COLO668 (cell line): ENCODE data around the gene UGT1A6.
"Not testable (repeated sequence)": the region's sequence is repeated elsewhere in the genome, so short reads cannot be mapped to it uniquely, and the experiment has no call there.

ENCODE experiments used
- DNase-seq: peaks from one replicate; lab custom pipeline; 2025; ENCODE audit not compliant: unreplicated experiment; lab: John Stamatoyannopoulos, UW

UGT1A6 gene

DNA sequence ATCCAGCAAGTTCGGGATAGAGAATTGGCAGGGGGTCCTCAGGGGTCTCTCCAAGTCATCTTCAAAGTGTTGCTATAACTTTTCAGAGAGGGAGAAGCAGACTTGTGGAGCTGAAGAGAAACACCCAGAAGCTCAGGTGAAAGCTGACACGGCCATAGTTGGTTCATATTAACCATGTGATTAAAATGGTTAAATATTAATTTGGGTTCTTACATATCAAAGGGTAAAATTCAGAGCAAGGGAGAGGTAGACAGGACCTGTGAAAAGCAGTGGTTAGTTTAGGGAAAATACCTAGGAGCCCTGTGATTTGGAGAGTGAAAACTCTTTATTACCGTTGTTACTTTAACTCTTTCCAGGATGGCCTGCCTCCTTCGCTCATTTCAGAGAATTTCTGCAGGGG, at the start of gene UGT1A6:
UGT1A6 (plus strand) TSS at position 243 of the 400 bp plus-strand sequence; CDS start at position 358, 115 bp downstream.
- no peak for DNase-seq

DNA sequence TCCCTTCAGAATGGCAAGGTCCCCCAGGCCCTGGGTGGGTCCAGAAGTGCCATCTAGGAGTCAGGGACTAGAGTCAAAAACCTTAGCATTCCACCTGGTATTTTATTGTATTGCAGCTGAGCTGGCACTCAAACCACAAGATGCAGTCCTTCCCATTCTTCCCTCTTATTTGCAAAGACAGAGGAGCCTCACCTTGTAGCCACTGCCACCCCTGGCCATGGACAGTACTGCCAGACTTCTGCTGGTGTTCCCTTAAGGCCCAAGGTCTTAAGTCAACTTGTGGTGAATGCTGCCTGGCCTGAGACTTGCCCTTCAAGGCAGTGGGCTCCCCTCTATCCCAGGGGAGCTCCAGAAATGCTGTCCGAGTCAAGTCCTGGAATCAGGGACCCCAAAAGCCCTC, 49.6 kb upstream of the UGT1A6 start:
- no peak for DNase-seq

DNA sequence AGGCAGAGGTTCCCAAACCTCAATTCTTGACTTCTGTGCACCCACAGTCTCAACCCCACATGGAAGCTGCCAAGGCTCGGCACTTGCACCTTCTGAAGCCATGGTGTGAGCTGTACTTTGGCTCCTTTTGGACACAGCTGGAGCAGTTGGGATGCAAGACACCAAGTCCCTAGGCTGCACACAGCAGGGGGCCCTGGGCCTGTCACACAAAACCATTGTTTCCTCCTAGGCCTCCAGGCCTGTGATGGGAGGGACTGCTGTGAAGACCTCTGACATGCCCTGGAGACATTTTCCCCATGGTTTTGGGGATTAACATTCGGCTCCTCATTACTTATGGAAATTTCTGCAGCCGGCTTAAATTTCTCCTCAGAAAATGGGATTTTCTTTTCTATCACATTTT, 46.7 kb upstream of the UGT1A6 start:
- DNase-seq = not testable (repeated sequence)

DNA sequence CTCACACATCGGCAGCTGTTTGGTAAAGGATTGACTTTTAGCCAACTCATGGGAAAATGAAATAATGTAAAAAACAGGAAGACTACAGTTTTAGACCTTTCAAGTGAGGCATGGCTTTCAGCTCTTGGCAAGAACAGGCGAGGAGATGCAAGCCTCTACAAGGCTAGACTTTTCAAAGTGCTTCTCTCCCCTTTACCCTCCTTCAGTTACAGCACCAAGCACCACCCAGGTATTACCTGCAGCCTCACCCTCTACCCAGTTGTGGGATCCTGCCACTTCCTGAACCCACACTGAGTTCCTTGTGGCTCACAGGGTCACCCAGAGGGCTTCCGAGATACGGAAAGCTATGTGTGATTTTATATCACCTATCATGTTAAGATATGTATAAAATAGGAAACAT, 41.7 kb upstream of the UGT1A6 start:
- no peak for DNase-seq

DNA sequence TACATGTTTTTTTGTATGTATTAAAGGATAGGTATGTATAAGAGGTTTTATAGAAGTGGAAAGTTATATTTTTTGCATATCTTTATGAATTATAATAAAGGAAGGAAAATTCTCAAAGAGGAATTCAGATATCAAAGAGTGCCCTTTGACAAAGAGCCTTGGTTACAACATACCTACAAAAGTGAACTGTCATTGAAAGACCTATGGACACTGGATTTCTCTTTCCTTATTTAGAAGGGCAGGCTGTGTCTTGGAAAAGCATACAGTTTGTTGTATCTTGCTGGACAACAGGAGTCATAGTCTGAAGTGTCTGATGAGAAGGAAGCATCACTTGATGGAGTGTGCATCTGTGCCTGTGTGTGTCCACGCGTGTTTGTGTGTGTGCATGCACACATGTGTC, 41.3 kb upstream of the UGT1A6 start:
- DNase-seq = no peak

DNA sequence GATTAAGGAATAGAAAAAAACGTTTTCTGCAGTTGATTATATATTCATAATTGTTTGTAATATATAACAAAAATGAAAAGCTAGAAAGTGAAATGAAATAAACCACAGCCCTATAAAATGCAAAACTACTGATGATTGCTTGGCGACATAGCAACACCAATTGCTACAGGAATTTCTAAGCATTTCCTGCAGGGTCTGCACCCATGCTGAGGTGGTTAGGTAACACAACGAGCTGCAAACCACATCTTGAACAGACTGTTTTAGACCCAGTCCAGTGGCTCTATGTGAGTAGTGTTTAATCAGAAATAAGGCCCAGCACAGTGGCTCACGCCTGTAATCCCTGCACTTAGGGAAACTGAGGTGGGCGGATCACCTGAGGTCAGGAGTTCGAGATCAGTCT, 38.2 kb upstream of the UGT1A6 start:
- no peak for DNase-seq

DNA sequence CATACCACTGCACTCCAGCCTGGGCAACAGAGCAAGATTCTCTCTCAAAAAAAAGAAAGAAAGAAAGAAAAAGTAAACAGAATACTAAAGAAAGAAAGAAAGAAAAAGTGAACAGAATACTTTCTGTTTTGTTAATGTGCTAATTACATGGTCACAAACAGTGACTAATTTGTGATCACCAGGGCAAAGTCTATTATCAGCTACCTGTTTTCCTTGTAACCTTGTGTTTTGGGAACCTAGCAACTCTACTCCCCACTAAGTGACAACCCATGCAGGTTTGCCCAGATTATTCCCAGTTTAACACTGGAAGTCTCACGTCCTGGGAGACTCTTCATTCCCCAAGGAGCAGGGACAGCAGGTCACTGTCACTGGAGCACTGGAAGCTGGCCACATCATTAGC, 37.6 kb upstream of the UGT1A6 start:
- no peak for DNase-seq

DNA sequence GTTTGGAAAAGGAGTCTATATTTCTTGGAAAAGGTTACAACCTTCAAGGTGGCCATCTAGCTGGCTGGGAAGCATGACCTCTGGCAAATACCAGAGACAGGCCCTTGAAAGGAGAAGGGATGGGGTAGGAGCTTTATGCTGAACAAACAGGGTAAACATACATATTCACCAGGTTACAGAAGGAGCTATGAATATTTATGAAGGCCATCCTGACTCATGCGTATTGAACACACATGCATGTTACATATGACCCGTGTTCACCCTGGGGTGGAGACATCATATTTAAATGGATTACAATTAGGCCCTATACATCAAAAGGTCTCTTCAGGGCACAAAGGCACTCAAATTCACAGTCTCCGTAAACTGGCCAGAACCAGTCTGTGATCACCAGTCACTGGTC, 36.7 kb upstream of the UGT1A6 start:
- DNase-seq = not testable (repeated sequence)

DNA sequence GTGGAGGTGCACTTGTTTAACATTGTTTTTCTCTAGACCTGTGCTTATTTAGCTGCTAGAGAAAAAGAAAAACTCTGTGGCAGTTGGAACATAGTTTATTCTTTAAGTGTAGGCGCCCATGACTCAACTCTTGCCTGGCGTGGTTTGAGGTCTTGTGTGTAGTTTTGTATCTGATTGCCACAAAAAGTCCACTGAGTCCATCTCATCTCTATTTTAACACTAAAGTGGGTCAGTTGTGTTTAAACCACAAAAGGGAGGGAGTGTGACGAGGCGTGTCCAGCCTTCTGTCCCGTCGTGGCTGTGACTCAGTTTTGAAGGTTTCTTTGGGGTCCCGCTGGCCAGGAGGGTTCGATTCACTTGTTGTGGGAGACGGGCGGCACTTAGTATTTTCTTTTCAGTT, 36.2 kb upstream of the UGT1A6 start:
- DNase-seq = no peak

DNA sequence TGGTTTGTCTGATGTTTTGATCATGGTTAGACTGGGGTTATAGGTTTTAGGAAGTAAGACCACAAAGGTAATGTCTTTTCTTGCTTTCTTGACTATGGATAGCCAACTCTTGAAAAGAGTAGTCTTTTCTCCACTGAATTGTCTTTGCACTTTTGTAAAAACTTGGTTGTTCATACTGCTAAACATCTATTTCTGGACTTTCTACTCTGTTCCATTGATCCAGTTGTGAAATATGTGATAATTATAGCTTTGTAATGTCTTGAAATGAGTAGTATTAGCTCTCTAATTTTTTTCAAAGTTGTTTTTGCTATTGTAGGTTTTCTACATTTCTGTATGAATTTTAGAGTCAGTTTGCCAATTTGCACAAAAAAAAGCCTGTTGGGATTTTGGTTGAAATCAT, 34.1 kb upstream of the UGT1A6 start:
- DNase-seq = no peak

DNA sequence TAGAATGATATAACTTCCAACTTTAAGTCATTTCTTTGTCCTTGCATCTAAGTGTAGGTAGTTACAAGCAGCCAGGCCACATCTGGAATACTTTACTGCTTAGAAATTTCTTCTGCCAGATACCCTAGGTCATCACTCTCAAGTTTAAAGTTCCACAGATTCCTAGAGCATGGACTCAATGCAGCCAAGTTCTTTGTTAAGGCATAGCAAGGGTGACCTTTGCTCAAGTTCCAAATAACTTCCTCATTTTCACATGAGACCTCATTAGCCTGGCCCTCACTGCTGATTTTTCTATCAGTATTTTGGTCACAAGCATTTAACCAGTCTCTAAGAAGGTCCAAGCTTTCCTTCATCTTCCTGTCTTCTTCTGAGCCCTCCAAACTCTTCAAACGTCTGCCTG, 28.8 kb upstream of the UGT1A6 start:
- DNase-seq = no peak

DNA sequence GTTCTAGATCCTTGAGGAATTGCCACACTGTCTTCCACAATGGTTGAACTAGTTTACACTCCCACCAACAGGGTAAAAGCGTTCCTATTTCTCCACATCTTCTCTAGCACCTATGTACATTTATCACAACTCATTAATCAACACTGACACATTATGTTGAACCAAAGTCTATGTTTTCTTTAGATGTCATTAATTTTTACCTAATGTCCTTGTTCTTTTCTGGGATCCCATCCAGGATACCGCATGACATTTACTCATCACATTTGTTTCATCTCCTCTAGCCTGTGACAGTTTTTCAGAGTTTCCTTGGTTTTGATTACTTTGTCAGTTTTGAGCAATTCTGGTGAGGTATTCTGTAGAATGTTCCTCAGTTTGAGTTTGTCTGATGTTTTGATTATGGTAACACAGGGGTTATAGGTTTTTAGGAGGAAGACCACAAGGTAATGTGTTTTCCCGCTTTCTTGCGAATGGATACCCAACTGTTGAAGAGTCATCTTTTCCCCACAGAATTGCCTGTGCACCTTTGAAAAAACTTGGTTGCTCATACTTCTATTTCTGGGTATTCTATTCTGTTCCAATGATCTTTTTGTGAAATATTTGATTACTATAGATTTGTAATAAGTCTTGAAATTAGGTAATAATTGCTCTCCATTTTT, 24.0 kb upstream of the UGT1A6 start:
- no peak for DNase-seq

DNA sequence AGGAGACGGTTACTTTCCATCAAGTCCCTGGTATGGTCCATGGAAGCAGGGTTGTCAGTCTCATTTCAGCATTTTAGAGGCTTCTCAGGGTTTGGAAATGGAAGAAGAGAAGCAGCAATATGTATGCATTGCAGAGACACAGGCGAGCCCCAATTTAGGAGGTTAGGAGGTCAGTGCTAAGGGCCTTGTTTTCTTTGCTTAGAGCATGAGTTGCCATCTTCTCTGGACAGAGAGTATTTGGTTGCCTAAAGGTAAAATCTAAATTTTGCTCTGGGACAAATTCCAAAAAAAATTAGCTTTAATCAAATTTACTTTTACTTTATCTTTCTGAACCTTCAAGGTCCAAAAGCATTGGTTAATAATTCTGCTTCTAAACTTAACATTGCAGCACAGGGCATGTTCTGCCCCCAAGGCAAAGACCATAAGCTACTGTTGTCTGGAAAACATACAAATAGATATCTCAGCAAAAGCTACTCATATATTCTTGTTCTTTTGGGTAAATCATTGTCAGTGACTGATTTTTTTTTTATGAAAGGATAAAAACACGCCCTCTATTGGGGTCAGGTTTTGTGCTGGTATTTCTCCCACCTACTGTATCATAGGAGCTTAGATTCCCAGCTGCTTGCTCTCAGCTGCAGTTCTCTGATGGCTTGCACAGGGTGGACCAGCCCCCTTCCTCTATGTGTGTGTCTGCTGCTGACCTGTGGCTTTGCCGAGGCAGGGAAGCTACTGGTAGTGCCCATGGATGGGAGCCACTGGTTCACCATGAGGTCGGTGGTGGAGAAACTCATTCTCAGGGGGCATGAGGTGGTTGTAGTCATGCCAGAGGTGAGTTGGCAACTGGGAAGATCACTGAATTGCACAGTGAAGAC, 21.2 kb upstream of the UGT1A6 start, which contains the start of gene UGT1A9:
UGT1A9 (plus strand) TSS at position 609 of the 872 bp plus-strand sequence; CDS start at position 646, 37 bp downstream.
- no peak for DNase-seq

DNA sequence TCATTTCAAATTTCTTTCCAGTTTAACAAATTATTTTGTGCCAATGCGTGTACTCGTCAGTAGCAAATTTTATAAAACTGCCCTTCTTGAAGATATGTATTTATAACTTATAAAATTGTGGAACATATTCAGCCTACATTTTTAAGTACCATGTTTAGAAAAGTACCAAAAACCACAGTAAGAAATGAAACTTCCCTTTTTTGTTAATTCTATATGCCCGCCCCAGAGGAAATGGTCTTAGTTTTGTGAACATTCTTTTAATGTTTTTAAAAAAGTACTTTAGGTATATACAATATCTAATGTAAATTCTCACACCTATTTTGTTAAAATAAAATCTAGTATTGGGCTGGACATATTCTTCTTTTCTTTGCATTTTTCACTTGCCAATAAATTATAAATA, 19.8 kb upstream of the UGT1A6 start:
- DNase-seq = no peak

DNA sequence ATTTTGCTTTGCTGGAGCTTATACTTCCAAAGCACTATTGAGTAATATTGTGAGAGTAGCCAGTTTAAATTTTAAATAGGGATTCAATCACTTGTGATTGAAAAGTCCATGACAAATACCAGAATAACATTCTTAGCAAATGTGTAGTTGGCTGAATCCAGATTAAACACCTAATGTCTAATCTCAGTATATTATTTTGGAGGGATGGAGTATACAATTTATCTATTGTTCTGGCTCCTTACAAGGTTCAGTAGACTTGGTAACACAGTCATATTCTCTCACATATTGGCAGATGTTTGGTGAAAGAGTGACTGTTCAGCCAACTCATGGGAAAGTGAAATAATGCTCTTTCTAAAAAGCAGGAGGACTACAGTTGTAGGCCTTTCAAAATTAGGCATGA, 18.8 kb upstream of the UGT1A6 start:
- DNase-seq = no peak

DNA sequence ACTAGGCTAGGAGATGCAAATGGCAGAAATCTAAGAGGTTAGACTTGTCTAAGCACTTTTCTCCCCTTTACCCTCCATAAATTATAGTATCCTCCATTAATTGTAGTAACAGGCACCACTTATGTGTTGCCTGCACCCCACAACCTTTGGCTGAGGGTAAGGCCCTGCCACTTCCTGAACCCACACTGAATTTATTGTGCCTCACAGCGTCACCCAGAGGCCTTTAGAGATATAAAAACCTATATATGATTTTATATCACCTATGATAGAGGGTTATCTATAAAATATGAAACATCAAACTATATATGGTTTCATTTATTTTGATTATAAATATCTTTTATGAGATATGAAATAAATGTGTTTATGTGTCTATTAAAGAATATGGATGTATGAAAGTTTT, 18.4 kb upstream of the UGT1A6 start:
- DNase-seq = no peak

DNA sequence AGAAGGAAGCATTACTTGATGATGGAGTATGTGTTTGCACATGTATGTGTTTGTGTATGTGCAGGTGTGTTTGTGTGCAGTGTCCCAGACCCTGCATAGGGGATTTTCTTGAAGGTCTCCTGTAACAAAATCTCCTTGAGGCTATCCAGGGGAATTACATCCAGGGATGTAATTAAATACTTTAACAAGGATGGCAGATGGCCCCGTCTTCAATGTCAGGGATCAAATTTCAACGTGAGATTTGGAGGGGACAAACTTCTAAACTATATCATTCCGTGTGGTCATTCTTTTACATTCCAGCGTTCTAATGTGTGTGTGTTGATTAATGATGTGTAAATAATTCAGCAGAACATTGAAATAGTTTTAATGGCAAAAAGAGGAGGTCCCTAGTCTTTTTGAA, 17.7 kb upstream of the UGT1A6 start:
- no peak for DNase-seq

DNA sequence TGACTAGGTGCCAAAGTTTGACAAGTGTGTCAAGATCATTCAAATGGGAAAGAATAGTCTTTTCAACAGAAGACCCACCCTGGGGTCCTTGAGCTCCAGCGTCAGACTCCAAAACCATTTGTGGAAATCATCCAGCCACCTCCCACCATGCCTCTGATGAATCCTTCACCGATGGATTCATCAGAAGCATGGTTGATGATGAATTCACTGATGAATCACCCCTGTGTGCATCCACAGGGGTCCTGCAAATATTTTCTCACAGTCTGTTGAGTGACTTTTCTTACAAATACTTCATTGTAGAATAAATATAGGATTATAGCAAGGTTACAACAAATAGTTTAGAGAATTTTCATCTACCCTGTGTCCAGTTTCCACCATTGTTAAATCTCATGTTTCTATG, 16.6 kb upstream of the UGT1A6 start:
- no peak for DNase-seq

DNA sequence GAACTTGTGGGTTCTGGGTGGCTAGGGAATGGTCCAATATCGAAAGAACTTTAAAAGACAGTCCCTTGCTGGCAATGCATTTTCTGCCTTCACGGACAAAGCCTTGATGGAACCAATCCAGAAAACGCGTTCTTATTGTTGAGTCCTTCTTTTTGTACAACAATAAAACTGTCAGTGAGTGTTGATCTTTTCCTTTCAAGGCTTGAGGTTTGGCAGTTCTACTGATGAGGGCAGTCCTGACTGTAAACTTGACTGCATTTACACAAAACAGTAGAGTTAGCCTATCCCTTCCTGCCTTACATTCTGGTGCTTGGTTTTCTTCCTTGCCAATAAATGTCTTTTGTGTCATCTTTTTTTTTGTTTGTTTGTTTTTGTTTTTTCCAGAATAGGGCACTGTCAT, 13.5 kb upstream of the UGT1A6 start:
- no peak for DNase-seq

DNA sequence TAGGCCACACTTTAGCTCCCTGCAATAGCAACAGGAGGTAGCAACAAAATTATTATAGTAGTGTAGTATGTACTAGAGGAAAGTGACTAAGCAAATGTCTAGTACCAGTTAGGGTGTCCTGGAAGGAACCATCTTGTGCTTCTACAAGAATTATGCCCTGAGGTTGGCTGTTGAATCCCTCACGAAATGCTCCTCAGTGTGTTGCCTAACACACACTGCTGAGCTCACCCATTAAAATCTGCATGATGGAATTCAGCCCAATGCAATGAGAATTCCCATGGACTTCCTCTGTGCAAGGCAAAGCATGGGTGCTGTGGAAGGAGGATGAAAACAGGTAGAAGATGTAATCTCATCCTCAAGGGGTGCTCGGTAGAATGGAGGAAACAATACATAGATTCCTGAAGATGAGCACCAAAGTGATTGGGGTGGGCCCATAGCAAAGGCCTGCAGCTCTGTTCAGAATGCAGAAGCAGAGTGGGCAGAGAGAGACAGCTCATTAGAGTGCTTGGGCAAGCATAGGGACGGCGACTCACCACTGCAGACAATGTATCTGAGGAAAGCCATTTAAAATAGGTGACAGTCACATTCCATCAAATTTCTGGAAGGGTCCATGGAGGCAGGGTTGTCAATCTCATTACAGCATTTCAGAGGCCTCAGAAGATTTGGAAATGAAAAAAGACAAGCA, 12.2 kb upstream of the UGT1A6 start:
- DNase-seq = no peak

DNA sequence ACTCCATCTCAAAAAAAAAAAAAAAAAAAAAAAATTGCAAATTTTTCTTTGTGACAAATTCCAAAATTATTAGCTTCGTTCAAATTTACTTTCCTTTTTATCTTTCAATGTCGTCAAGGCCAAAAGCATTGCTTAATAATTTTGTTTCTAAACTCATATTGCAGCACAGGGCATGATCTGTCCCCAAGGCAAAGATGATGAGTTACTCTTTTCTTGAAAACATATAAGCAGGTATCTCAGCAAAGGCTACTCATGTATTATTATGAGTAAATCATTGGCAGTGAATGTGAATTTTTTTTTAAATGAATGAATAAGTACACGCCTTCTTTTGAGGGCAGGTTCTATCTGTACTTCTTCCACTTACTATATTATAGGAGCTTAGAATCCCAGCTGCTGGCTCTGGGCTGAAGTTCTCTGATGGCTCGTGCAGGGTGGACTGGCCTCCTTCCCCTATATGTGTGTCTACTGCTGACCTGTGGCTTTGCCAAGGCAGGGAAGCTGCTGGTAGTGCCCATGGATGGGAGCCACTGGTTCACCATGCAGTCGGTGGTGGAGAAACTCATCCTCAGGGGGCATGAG, 11.1 kb upstream of the UGT1A6 start, which contains the start of gene UGT1A7:
UGT1A7 (plus strand) TSS at position 381 of the 579 bp plus-strand sequence; CDS start at position 418, 37 bp downstream.
- no peak for DNase-seq
